ENCODE results near the gene SPIN2B.

DNA sequence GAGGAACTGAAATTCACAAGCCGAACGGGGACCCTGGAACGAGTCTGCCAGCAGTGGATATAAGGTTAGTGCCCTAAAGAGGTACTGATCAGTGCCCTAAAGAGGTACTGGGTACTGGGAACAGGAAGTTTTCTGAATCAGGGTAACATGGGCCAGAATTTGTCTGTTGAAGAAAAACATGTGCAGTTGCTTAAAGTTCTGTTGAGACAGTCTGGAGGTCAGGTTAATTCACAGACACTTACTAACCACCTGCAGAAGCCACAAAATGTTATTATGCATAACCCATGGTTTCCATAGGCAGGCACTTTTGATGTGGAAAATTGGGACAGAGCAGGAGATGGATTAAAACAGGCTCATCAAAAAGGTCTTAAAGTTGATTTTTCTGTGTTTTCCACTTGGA lies 17.9 kb downstream of the SPIN2B start:
- no peak for TF ChIP-seq POLR2A (IDR thresholded peaks at IDR 0.05; ENCODE audit: low read length)
- TF ChIP-seq GATA1 (IDR thresholded peaks at IDR 0.05; ENCODE audit: low read depth, low read length) = no peak

Data from erythroblast (primary cell).